ENCODE results near the gene PTPN2. TPM values are rescaled to one million over a fixed set of nuclear protein-coding genes. Genes with fewer than 3 reads are reported as not detected.

The PTPN2 gene
- total RNA-seq, 2 donors from 2014 or later = 13.2 to 14.3 TPM

- Histone ChIP-seq H3K36me3 (no peaks in the 10 kb centered on the region), H3K4me1 (no peaks in the 10 kb centered on the region), H3K4me3 (no peak overlapping the region), H3K27me3 (no peaks in the 10 kb centered on the region), H3K27ac (no peak overlapping the region), H3K9me3 (no peaks in the 10 kb centered on the region)
- no peak for DNase-seq (ENCODE audit: low spot score)
- no peak for TF ChIP-seq CTCF (IDR thresholded peaks at IDR 0.05)
Measured at GRCh38 chr18:12860530-12860929, 23.5 kb downstream of the PTPN2 start.

- H3K27me3 ChIP-seq = no peaks in the 10 kb centered on the region
- no peak for TF ChIP-seq CTCF (IDR thresholded peaks at IDR 0.05)
- no peak for DNase-seq (ENCODE audit: low spot score)
- H3K4me3 ChIP-seq = no peak overlapping the region
- no peak overlapping the region for H3K27ac ChIP-seq
- no peaks in the 10 kb centered on the region for H3K36me3 ChIP-seq
- H3K4me1 ChIP-seq = no peaks in the 10 kb centered on the region
- no peaks in the 10 kb centered on the region for H3K9me3 ChIP-seq
Measured at GRCh38 chr18:12858991-12859390, 25.0 kb downstream of the PTPN2 start.

GRCh38 chr18:12857991-12858544 is 26.0 kb downstream of the PTPN2 start:
- no peak overlapping the region for H3K27ac ChIP-seq
- no peaks in the 10 kb centered on the region for H3K4me1 ChIP-seq
- no peak overlapping the region for H3K4me3 ChIP-seq
- H3K36me3 ChIP-seq = no peaks in the 10 kb centered on the region
- TF ChIP-seq CTCF (IDR thresholded peaks at IDR 0.05) = no peak
- no peak for DNase-seq (ENCODE audit: low spot score)
- H3K27me3 ChIP-seq = no peaks in the 10 kb centered on the region
- no peaks in the 10 kb centered on the region for H3K9me3 ChIP-seq

GRCh38 chr18:12857215-12857905 is 26.7 kb downstream of the PTPN2 start:
- H3K4me3 ChIP-seq = no peak overlapping the region
- H3K9me3 ChIP-seq = no peaks in the 10 kb centered on the region
- H3K36me3 ChIP-seq = no peaks in the 10 kb centered on the region
- H3K4me1 ChIP-seq = no peaks in the 10 kb centered on the region
- no peak for DNase-seq (ENCODE audit: low spot score)
- H3K27me3 ChIP-seq = no peaks in the 10 kb centered on the region
- H3K27ac ChIP-seq = no peak overlapping the region
- no peak for TF ChIP-seq CTCF (IDR thresholded peaks at IDR 0.05)

GRCh38 chr18:12855916-12856315 is 28.1 kb downstream of the PTPN2 start:
- H3K4me3 ChIP-seq = no peak overlapping the region
- no peak overlapping the region for H3K27ac ChIP-seq
- no peak for TF ChIP-seq CTCF (IDR thresholded peaks at IDR 0.05)
- no peak for DNase-seq (ENCODE audit: low spot score)
- no peaks in the 10 kb centered on the region for H3K4me1 ChIP-seq
- no peaks in the 10 kb centered on the region for H3K36me3 ChIP-seq
- no peaks in the 10 kb centered on the region for H3K27me3 ChIP-seq
- no peaks in the 10 kb centered on the region for H3K9me3 ChIP-seq

Data from right atrium auricular region (tissue), 2 donors.